H1 (cell line): ENCODE data around the gene WDR76. TPM values are rescaled to one million over a fixed set of nuclear protein-coding genes. Genes with fewer than 3 reads are reported as not detected.

Experiments used
- CTCF ChIA-PET: fragments of 300-600 bp; sonication (Branson Sonifier 250); formaldehyde crosslinking; loops from one replicate; lab custom pipeline; 2021; ENCODE audit not compliant: partially characterized antibody; lab: Charles Lee
- POLR2A ChIA-PET: fragments of 300-600 bp; sonication (Branson Sonifier 250); formaldehyde crosslinking; loops from one replicate; lab custom pipeline; 2021; ENCODE audit warnings: inconsistent platforms; ENCODE audit not compliant: partially characterized antibody; lab: Charles Lee
- DNase-seq, 2 experiments: peaks; one replicate each; pipeline versions ENCODE4 v3.0.0 to v3.0.0-alpha.2; 2010 to 2022; ENCODE audit warnings: low spot score in 2 of 2, low read depth in 1 of 2, mixed read lengths in 1 of 2
- FAIRE-seq: peaks from 2 replicates; lab custom pipeline; 2011; peaks lifted over from hg19 to GRCh38; lab: Jason Lieb, UNC
- H2AFZ ChIP-seq: 2 replicates; pipeline ENCODE4 v1.8.1; 2012; ENCODE audit warnings: low read length, inconsistent platforms
- H2AK5ac ChIP-seq: 2 replicates; pipeline ENCODE4 v1.6.1; 2013; ENCODE audit warnings: low read depth, low read length
- H2BK120ac ChIP-seq: replicated peaks from 2 replicates; pipeline ENCODE3; 2013; ENCODE audit warnings: low read depth, low read length, inconsistent platforms
- H2BK12ac ChIP-seq: 2 replicates; pipeline ENCODE4 v1.6.1; 2013; ENCODE audit warnings: low read depth, low read length
- H2BK15ac ChIP-seq: 2 replicates; pipeline ENCODE4 v1.6.1; 2013; ENCODE audit warnings: low read length
- H2BK20ac ChIP-seq: 2 replicates; pipeline ENCODE4 v1.6.1; 2013; ENCODE audit warnings: low read length
- H2BK5ac ChIP-seq: 2 replicates; pipeline ENCODE4 v1.6.1; 2013; ENCODE audit warnings: low read depth, low read length
- H3K14ac ChIP-seq: 2 replicates; pipeline ENCODE4 v1.6.1; 2013; ENCODE audit warnings: inconsistent platforms; ENCODE audit not compliant: insufficient read length
- H3K18ac ChIP-seq: 2 replicates; pipeline ENCODE4 v1.6.1; 2013; ENCODE audit warnings: low read length; ENCODE audit errors: extremely low read depth
- H3K23ac ChIP-seq: 2 replicates; pipeline ENCODE4 v1.6.1; 2013; ENCODE audit warnings: inconsistent platforms; ENCODE audit not compliant: insufficient read length
- H3K23me2 ChIP-seq: 2 replicates; pipeline ENCODE4 v1.6.1; 2013; ENCODE audit warnings: low read depth, low read length
- H3K27ac ChIP-seq: 2 replicates; pipeline ENCODE4 v1.6.1; 2011; ENCODE audit warnings: low read depth, low read length, inconsistent platforms
- H3K27me3 ChIP-seq, 4 experiments: replicated peaks in 1 of 4; 1 replicate in 1 of 4; 2 replicates in 3 of 4; pipeline versions ENCODE4 v1.6.1 to v1.8.1; 2011 to 2013; ENCODE audit warnings: low read length in 3 of 4, mild to moderate bottlenecking in 3 of 4, inconsistent platforms in 2 of 4, mixed read lengths in 2 of 4, moderate library complexity in 1 of 4; ENCODE audit not compliant: control insufficient read depth in 3 of 4, insufficient read depth in 3 of 4; ENCODE audit errors: extremely low read depth in 1 of 4
- H3K36me3 ChIP-seq, 4 experiments: 2 replicates each; pipeline versions ENCODE4 v1.6.1 to v1.8.1; 2011 to 2013; ENCODE audit warnings: mild to moderate bottlenecking in 4 of 4, low read length in 3 of 4, moderate library complexity in 2 of 4, control low read depth in 1 of 4, inconsistent platforms in 1 of 4; ENCODE audit not compliant: insufficient read depth in 4 of 4, control insufficient read depth in 2 of 4
- H3K4ac ChIP-seq: replicated peaks from 2 replicates; pipeline ENCODE3; 2013; ENCODE audit warnings: low read length, low read depth, mixed read lengths, inconsistent platforms; ENCODE audit not compliant: insufficient read length
- H3K4me1 ChIP-seq, 4 experiments: replicated peaks in 1 of 4; 1 replicate in 1 of 4; 2 replicates in 3 of 4; pipeline versions ENCODE4 v1.6.1 to v1.8.1; 2011 to 2013; ENCODE audit warnings: low read length in 3 of 4, inconsistent platforms in 2 of 4, mixed read lengths in 1 of 4; ENCODE audit not compliant: insufficient read depth in 4 of 4, control insufficient read depth in 3 of 4
- H3K4me2 ChIP-seq, 2 experiments: 2 replicates each; pipeline versions ENCODE4 v1.6.1 to v1.8.1; 2011 to 2013; ENCODE audit warnings: low read depth in 2 of 2, low read length in 2 of 2, control low read depth in 1 of 2, inconsistent platforms in 1 of 2, mild to moderate bottlenecking in 1 of 2; ENCODE audit not compliant: insufficient read depth in 1 of 2
- H3K4me3 ChIP-seq, 4 experiments: fragments of 200-600, 300-600 bp in 1 of 4; sonication (generic), shearing (Covaris generic), sonication (Bioruptor Twin) in 1 of 4; 2 replicates each; pipeline versions ENCODE4 v1.5.1 to v1.8.1; 2011 to 2016; ENCODE audit warnings: low read length in 4 of 4, low read depth in 3 of 4, control low read depth in 2 of 4, inconsistent platforms in 2 of 4, mild to moderate bottlenecking in 2 of 4, mixed read lengths in 1 of 4, moderate library complexity in 1 of 4; ENCODE audit not compliant: insufficient read depth in 2 of 4; ENCODE audit errors: extremely low read depth in 1 of 4
- H3K56ac ChIP-seq: replicated peaks from 2 replicates; pipeline ENCODE3; 2013; ENCODE audit warnings: low read depth, mild to moderate bottlenecking, mixed read lengths, low read length, inconsistent platforms; ENCODE audit not compliant: insufficient read length
- H3K79me1 ChIP-seq: 2 replicates; pipeline ENCODE4 v1.6.1; 2013; ENCODE audit warnings: low read depth, low read length, control low read depth
- H3K79me2 ChIP-seq, 2 experiments: 2 replicates each; pipeline versions ENCODE4 v1.6.1 to v1.8.1; 2012 to 2013; ENCODE audit warnings: low read length in 2 of 2, mild to moderate bottlenecking in 2 of 2, inconsistent platforms in 1 of 2; ENCODE audit not compliant: insufficient read depth in 2 of 2, control insufficient read depth in 1 of 2
- H3K9ac ChIP-seq, 4 experiments: replicated peaks in 1 of 4; 1 replicate in 1 of 4; 2 replicates in 3 of 4; pipeline versions ENCODE4 v1.6.1 to v1.8.1; 2011 to 2013; ENCODE audit warnings: low read depth in 3 of 4, low read length in 3 of 4, control low read depth in 2 of 4, mild to moderate bottlenecking in 2 of 4, moderate library complexity in 2 of 4, inconsistent platforms in 1 of 4; ENCODE audit errors: extremely low read depth in 1 of 4
- H3K9me3 ChIP-seq, 2 experiments: 2 replicates each; pipeline versions ENCODE4 v1.6.1 to v1.8.1; 2012 to 2013; ENCODE audit warnings: mild to moderate bottlenecking in 2 of 2, moderate library complexity in 2 of 2, control low read depth in 1 of 2, inconsistent platforms in 1 of 2, low read depth in 1 of 2, low read length in 1 of 2, mixed read lengths in 1 of 2; ENCODE audit not compliant: insufficient read depth in 2 of 2
- H4K20me1 ChIP-seq, 2 experiments: replicated peaks in 1 of 2; 2 replicates each; pipeline versions ENCODE3 to v1.8.1; 2011 to 2013; ENCODE audit warnings: inconsistent platforms in 2 of 2, low read length in 2 of 2, mild to moderate bottlenecking in 1 of 2; ENCODE audit not compliant: insufficient read depth in 2 of 2, control insufficient read depth in 1 of 2
- H4K5ac ChIP-seq: 2 replicates; pipeline ENCODE4 v1.6.1; 2013; ENCODE audit warnings: low read length, low read depth, mixed read lengths, inconsistent platforms; ENCODE audit not compliant: insufficient read length
- H4K8ac ChIP-seq: 2 replicates; pipeline ENCODE4 v1.8.0; 2013; ENCODE audit warnings: mild to moderate bottlenecking, moderate library complexity, low read length, inconsistent platforms; ENCODE audit not compliant: insufficient read depth; ENCODE audit errors: extremely low read depth
- H4K91ac ChIP-seq: replicated peaks from 2 replicates; pipeline ENCODE3; 2013; ENCODE audit warnings: low read length, mixed read lengths, inconsistent platforms; ENCODE audit not compliant: insufficient read length
- ATF3 ChIP-seq: IDR thresholded peaks from 2 replicates; pipeline ENCODE4 v1.6.1; 2011; ENCODE audit warnings: low read depth, mild to moderate bottlenecking, low read length; ENCODE audit not compliant: insufficient read depth
- BACH1 ChIP-seq: IDR thresholded peaks from 2 replicates; pipeline ENCODE4 v1.6.1; 2012; ENCODE audit warnings: low read length, improper control_type of control experiment
- EGR1 ChIP-seq: IDR thresholded peaks from 2 replicates; pipeline ENCODE4 v1.6.1; 2011; ENCODE audit warnings: low read depth, low read length, borderline replicate concordance
- EP300 ChIP-seq, 2 experiments: IDR thresholded peaks; 1 replicate in 1 of 2; 2 replicates in 1 of 2; pipeline ENCODE4 v1.6.1; 2011 to 2012; ENCODE audit warnings: low read depth in 2 of 2, low read length in 2 of 2, mild to moderate bottlenecking in 2 of 2, borderline replicate concordance in 1 of 2, inconsistent platforms in 1 of 2, moderate library complexity in 1 of 2
- JUND ChIP-seq: IDR thresholded peaks from 2 replicates; pipeline ENCODE4 v1.6.1; 2011; ENCODE audit warnings: mild to moderate bottlenecking, improper control_type of control experiment, low read length
- KDM4A ChIP-seq: IDR thresholded peaks from one replicate; pipeline ENCODE4 v1.7.1; 2012; ENCODE audit warnings: low read depth, mild to moderate bottlenecking, moderate library complexity, low read length, inconsistent platforms; ENCODE audit not compliant: severe bottlenecking
- POU5F1 ChIP-seq: IDR thresholded peaks from 2 replicates; pipeline ENCODE4 v1.6.1; 2011; ENCODE audit warnings: low read depth, mild to moderate bottlenecking, low read length, moderate library complexity
- RXRA ChIP-seq: IDR thresholded peaks from 2 replicates; pipeline ENCODE4 v1.6.1; 2011; ENCODE audit warnings: low read depth, mild to moderate bottlenecking, low read length, moderate library complexity; ENCODE audit not compliant: insufficient read depth
- SP2 ChIP-seq: IDR thresholded peaks from 2 replicates; pipeline ENCODE4 v1.6.1; 2012; ENCODE audit warnings: mild to moderate bottlenecking, low read length, inconsistent platforms
- SRF ChIP-seq: IDR thresholded peaks from 2 replicates; pipeline ENCODE4 v1.6.1; 2011; ENCODE audit warnings: mild to moderate bottlenecking, low read depth, low read length, moderate library complexity
- TBP ChIP-seq: IDR thresholded peaks from 2 replicates; pipeline ENCODE4 v1.6.1; 2011; ENCODE audit warnings: low read depth, low read length, improper control_type of control experiment
- WGBS, 2 experiments: shearing (Covaris generic) in 1 of 2; methylation state at CpG; one replicate each; pipeline versions ENCODE4 v1.1.6 to v1.1.7; 2013 to 2015; ENCODE audit warnings: low lambda C conversion rate in 2 of 2, mixed read lengths in 2 of 2, inconsistent platforms in 1 of 2, low coverage in 1 of 2, missing lambda C conversion rate in 1 of 2; ENCODE audit not compliant: insufficient replicate concordance in 2 of 2, insufficient coverage in 1 of 2, insufficient read length in 1 of 2; ENCODE audit errors: extremely low coverage in 1 of 2, missing lambda C conversion rate in 1 of 2; 5-methylcytosine and 5-hydroxymethylcytosine counted together
- polyA plus RNA-seq, 7 experiments: library from polyadenylated mRNA; depleted of rRNA in 3 of 7; stranded (reverse) in 5 of 7; unstranded in 2 of 7; fragments of >200 nt in 5 of 7; fragments of 200-250 nt in 2 of 7; gene quantifications; 1 replicate in 5 of 7; 2 replicates in 1 of 7; 4 replicates in 1 of 7; pipeline versions ENCODE4 v1.2.1 to v1.2.3, GENCODE V29; 2011 to 2013; ENCODE audit warnings: missing spikeins in 2 of 7, mixed read lengths in 2 of 7
- total RNA-seq: library from RNA; stranded (reverse); fragmentation: NEBNext Ultra II Directional; extraction: Animal tissue kit (Norgen Biotek cat#: 25700); gene quantifications from 2 replicates; pipeline ENCODE4 v1.2.1, GENCODE V29; 2021
- TF ChIP-seq, protein P1 (sequence below): IDR thresholded peaks from 2 replicates; pipeline ENCODE4 v1.6.1; 2012; ENCODE audit warnings: inconsistent platforms

Gene WDR76
- total and polyA plus RNA-seq, 2 of the 8 experiments (the other 6 are each of a cell fraction or from before 2014, with no cell fraction given) = 4.1 to 18.9 TPM

DNA sequence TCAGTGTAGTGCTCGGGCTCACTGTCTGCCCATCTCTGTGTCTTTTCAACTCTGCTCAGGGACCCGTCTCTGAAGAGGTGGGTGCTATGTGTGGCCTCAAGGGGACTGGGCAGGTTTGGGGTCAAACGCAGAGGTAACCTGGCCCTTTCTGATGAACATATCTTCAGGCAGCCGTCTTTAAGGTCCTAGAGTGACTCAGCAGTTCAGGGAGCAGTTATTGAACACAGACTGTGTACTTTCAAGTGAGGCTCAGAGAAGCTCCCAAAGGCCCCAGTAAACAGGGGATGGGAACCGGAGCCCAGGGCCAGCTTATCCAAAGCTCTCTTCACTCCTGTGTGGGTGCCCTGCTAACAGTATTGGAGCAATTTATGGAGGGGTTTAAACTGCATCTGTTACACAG, 73.1 kb downstream of the WDR76 start:
- Histone ChIP-seq H2BK12ac (no peak overlapping the region), H3K79me1 (no peaks in the 10 kb centered on the region), H2BK5ac (no peak overlapping the region), H3K18ac (no peak overlapping the region), H3K4me1 (peaks cover 0 to 5% (median 2%) of the 10 kb centered on the region in 4 experiments; a peak in 3 of 7 replicates), H3K4me3 (no peak overlapping the region), H2BK20ac (no peak overlapping the region), H3K56ac (no peak overlapping the region), H3K23ac (no peak overlapping the region), H3K27me3 (no peaks in the 10 kb centered on the region), H3K14ac (no peak overlapping the region), H3K4ac (no peak overlapping the region), H3K23me2 (no peaks in the 10 kb centered on the region), H4K91ac (no peak overlapping the region), H4K20me1 (no peaks in the 10 kb centered on the region), H4K8ac (no peak overlapping the region), H2AK5ac (no peak overlapping the region), H3K9ac (no peak overlapping the region), H3K4me2 (no peak overlapping the region), H2BK120ac (no peak overlapping the region), H2BK15ac (no peak overlapping the region), H3K79me2 (no peaks in the 10 kb centered on the region), H3K9me3 (no peaks in the 10 kb centered on the region), H3K27ac (no peak overlapping the region), H4K5ac (no peak overlapping the region), H3K36me3 (peaks cover 0 to 2% (median 1%) of the 10 kb centered on the region in 4 experiments; a peak in 1 of 8 replicates), H2AFZ (no peak overlapping the region)
- TF ChIP-seq TBP = no peak
- no peak for TF ChIP-seq EGR1
- TF ChIP-seq ATF3 = no peak
- TF ChIP-seq, protein P1, sequence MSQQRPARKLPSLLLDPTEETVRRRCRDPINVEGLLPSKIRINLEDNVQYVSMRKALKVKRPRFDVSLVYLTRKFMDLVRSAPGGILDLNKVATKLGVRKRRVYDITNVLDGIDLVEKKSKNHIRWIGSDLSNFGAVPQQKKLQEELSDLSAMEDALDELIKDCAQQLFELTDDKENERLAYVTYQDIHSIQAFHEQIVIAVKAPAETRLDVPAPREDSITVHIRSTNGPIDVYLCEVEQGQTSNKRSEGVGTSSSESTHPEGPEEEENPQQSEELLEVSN = no peak
- no peak for TF ChIP-seq POU5F1
- TF ChIP-seq EP300 (IDR thresholded peaks at IDR 0.05; ENCODE audit: borderline replicate concordance in 1 of 2, low read depth in 2 of 2, low read length in 2 of 2) = no peak
- TF ChIP-seq RXRA = no peak
- no peak for TF ChIP-seq KDM4A
- no peak for TF ChIP-seq JUND
- no peak for TF ChIP-seq SRF
- TF ChIP-seq SP2 = no peak
- TF ChIP-seq BACH1 = no peak
- DNase-seq (no peak), FAIRE-seq (no peak)
- ChIA-PET CTCF (interaction anchor here (1.0 to 2.3 kb wide), 3 partner anchors 18 to 170 kb away, joined by 3 to 11 read pairs (median 5); no protein-coding TSS in a partner anchor), POLR2A (interaction anchor here (0.6 to 1.1 kb wide), 3 partner anchors 23 to 325 kb away, joined by 3 to 4 read pairs (median 3); no protein-coding TSS in a partner anchor)
- 87% methylated on average over 5 of the region's 5 CpGs; no CpG with 5 or more reads in 1 of the 2 experiments for WGBS, 2 experiments
